ENCODE measurements around the gene GSG1L.

GSG1L gene

DNA sequence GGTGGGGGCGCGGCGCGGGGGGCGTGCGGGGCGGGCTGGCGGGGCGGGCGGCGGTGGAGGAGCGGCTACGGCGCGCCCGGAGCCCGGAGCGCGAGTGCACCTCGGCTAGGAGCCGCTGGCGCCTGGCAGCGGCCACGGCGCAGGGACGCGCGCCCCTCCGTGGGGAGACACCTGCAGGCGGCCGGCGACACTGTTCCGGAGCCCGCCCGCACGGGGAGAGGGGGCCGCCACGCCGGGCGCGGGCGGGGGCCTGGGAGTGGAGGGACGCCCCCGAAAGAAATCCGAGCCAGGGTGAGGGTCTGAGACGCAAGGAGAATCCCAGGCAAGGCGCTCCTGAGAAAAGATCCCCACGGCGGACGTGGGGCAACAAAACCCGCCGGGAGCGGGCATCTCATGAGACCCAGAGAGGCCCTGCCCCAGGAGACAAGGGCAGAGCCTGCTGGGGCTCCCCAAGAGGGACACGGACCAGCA lies at the start of gene GSG1L:
Gene GSG1L, minus strand, starts transcription at position 124 of the 471 bp plus-strand sequence. CDS start 290 bp downstream, outside the sequence.
- no peak for DNase-seq (ENCODE audit: low spot score)

DNA sequence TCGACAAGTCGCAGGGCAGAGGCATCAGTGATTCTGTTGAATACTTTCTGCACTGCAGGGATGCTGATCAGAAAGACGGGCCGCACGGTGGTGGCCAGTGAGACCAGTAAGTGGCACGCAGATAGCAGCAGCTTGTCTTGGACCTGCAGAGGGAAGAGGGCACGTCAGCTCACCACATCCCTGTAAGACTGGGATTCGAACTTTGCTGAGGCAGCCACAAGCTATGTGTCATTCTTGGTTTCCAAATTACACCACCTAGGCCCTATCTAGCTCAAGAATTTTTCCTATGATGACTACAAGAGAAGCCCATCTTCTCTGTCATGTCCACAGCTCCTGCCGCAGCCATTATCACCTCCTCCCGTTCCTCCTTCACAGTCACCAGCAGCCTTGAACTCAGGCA lies 49.4 kb upstream of the GSG1L start:
- DNase-seq (ENCODE audit: low spot score): no peak

DNA sequence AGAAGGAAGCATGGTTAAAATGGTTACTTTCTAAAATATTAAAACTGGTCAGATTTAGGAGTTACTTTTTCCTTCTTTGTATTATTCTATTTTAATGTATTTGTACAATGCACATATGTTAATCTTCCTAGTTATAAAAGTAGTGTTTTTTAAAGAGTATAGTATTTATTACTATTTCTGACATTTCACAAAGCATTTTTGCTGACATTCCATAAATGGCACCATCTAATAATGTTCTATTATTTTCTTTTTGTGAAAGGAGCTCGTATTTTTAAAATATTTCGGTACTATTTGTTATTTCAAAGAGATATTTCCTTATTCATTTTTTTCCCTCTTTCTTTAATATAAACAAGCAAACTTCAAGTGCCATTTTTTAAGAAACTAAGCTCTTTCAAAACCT lies 47.5 kb upstream of the GSG1L start:
- no peak for DNase-seq (ENCODE audit: low spot score)

DNA sequence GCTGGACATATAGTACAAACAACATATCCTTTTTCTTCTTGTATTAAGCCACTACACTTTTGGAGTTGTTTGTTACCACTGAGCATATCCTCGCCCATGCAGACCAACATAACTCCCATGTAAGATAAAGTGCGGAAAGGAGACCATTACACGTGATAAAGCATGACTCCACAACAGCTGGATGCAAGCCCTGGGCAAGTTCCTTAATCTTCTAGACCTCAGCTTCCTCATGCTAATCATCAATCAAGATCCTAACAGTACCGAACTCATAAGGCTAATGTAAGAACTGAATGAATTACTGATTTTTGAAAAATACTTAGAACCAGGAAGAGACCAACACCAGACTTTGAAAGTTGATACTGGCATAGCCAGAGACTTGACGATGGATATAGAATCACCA lies 47.0 kb upstream of the GSG1L start:
- DNase-seq (ENCODE audit: low spot score): no peak

DNA sequence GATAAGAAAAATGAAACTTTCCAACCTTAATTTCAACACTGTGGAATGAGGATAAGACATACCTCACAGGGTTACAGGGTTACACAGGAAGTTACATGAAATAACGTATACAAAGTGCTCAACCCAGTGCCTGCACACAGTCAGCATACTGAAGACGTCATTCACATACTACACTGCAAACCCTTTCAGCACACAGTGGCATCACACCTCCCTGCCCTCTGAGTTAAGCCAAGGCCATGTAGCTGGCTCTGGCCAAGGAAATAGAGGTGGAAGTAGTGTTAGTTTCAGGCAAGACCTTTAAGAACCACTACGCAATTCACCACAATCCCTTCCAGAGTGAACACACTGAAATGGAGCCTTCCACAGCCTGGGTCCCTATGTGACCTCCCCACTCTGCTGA lies 46.6 kb upstream of the GSG1L start:
- DNase-seq (ENCODE audit: low spot score): no peak

DNA sequence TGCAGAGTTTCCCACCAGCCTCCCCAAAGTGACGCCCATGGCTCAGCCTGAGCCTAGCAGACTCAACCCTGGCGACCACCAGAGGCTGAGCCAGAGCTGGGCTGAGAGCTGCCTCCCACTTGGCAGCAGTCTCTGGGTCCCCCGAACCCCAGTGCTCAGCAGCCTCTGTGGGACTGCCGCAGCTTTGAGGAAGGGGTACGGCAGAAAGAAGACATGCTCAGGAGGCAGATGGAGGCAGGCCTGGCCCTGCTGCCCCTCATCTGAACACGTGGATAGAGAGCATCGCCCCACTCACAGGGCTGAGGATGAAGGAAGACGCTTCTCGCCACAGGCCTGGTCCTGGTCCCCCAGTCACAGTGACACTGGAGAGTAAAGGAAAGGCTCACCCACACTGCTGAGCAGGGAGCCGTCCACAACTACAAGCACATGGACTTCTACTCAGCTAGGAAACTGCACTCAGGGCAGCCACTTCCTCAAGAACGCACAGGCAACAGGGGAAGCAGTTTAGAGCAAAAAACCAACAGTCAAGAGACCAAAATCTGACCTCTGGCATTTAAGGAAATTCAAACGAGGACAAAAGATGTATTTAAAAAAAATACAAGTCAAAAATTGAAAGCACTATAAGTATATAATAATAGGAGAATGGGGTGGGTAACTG lies 45.2 kb upstream of the GSG1L start:
- DNase-seq (ENCODE audit: low spot score): no peak

DNA sequence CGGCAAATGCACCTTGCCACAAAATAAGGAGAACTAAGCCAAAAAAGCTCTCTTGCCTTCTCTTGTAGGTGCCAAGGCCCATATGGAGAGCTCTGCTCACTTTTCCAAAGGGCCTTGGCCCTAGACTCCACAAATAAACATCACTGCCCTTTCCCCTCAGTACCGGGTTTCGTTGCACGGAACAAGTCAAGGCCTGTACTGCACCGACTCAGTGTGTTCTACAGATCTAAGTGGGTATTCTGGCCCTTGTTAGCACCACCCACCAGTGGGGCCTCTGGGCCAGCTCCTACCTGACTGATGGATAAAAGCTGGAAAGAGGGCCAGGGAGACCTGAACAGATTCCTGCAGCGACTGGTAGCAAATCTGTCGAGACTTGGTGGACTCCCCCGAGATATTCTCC lies 43.7 kb upstream of the GSG1L start:
- DNase-seq (ENCODE audit: low spot score): no peak

DNA sequence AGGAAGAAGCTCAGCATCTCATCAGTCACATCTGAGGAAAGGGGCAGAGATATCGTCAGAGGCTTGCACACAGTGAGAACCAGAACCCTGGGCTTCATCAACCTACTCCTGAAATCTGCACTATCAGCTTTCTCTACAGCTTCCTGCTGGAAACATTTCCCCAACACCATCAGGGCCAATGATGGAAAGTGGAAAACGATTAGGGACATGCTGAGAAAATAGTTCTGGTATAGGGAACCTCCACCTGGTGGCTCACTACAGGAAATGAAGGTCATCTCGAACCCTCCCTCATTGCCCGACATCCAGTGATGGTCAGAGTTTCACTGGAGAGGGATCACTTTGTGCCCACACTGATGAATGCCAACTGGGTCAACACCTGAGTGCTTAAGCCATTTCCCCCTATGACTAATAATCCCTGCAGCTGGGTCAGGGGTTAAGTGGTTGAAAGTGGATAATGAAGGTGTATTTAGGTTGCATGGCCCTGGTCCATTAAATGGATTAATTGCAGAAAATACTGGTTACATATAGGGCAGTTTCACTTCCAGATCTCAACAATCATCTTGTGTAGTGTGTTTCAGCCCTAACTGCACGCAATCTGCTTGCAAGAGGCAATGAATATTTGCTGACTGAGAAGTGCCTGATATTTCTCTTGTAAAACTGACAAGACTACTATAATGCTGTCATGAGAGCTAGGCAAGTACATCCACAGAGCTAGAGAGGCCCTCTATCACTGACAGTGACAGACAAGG lies 43.1 kb upstream of the GSG1L start:
- no peak for DNase-seq (ENCODE audit: low spot score)

DNA sequence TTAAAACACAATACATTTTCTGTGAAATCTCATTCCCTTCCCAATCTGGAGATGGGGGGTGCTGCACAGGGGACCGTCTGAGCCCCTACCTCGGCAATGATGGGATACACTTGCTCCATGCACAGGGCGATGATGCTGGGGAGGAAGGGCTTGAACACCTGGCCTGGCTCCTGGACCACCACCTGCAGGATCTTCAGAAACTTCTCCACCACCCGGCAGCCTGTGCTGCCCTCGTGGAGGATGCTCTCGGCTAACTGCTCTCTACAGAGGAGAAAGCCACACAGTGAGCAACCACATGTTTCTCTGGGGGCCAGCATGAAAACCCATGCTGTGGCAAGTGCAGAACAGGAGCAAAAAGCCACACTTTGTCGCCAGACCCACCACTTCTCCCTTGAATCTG lies 42.4 kb upstream of the GSG1L start:
- DNase-seq (ENCODE audit: low spot score): no peak

DNA sequence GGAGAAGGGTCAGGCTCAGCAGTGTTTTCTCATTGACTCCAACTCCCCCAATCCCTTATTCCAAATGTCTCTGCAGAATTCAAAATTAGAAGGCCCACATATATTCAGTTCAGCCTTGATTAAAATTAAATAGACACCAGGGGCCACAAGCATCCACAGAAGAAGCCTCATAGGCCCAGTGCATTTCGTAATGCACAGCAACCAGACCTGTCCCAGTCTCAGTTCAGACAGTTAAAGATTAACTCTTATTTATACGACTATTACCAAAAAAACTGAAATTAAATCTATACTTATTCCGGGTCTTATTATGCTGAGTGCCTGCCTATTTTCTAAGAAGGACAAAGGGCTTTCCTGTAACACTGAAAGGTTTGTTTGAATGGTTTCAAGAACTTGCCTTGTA lies 41.8 kb upstream of the GSG1L start:
- DNase-seq (ENCODE audit: low spot score): no peak

DNA sequence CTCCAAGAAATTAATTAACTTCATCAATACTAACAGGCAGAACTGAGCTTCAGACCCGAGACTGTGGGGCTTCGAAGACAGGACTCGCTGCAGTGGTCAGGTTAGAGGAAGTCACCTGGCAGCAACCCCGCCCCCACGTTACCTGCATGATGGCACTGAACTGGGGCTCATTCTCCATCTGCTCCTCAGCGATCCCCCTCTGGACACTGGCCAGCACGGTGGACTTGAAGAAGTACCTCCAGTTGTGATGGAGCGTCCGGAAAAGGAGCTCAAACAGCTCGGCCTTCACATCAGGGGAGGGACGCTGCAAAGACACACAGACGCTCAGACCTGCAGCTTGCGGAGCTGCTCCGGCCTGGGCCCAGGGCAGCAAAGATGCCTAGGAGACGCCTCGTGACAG lies 40.9 kb upstream of the GSG1L start:
- no peak for DNase-seq (ENCODE audit: low spot score)

DNA sequence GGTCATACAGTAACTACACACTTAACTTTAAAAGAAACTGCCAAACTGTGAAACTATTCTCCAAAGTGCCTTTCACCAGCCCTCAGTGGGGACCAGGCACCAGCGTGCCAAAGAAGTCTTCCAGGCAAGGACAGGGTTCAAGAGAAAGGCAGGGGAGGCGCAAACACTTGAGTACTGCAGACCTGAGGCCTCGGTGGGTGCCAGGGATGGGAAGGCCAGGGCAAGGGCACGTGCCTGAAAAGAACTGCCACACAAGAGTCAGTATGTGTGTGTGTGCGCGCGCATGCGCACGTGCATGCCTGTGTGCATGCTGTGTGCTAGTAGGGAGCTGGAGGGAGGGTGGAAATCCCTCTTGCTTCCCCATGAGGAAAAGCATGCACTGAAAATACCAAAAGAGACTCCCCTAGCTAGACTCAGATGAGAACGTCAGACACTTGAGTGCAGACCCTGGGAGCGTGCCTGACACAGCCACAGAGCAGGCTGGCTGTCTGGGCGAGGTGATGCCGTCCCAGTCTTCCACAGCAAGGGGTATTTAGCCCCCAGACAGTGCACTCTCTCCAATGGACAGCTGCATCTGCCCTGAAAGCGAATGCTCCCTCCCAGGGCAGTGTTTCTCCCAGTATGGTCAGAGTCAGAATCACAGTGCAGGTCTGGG lies 40.1 kb upstream of the GSG1L start:
- DNase-seq (ENCODE audit: low spot score): no peak

DNA sequence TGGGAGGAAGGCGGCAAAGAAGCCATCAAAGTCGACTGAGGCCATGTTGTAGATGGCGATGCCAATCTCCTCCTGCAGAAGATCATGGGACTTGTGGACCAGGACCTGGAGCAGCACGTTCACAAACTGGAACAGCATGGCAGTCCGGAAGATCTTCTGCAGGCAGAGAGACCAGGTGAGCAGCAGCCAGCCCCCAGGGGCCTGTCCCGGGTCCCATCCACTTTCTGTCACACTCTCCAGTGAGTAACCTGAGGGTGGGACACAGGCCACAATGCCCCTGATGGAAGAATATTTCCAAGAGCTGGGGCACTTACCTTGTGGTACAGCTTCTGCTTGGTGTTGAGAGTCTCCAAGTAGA lies 38.0 kb upstream of the GSG1L start:
- no peak for DNase-seq (ENCODE audit: low spot score)

DNA sequence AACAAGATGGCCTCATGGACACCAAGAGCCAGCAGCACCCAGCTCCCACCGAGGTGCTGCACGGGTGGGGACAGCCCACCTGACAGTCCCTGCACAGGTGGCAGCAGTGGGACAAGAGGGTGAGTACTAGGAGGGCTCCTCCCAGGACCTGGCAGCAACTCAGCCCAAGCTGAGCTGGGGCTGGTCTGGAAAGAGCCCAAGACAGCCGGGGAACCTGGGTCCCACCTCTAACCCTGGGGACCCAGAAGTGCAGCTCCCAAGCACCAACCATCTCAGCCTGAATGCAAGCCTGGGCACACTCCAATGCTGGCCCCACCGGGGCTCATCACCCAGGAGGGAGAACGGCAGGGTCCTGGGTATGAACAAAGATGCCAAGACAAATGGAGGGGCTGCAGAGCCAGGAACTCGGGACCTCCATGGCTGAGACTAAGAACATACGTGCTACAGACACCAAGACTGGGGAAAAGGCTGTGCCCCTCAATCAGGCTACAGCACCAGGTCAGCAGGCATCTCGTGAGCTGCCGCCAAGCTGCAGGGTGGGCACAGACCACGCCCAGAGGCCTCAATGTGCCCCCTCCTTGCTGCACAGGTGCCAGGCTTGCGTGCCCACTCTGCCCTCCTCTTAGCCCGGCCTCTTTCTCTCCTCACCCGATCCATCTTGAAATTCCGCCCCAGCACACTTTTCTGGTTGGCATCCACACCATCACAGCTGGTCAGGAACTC lies 37.5 kb upstream of the GSG1L start:
- no peak for DNase-seq (ENCODE audit: low spot score)

DNA sequence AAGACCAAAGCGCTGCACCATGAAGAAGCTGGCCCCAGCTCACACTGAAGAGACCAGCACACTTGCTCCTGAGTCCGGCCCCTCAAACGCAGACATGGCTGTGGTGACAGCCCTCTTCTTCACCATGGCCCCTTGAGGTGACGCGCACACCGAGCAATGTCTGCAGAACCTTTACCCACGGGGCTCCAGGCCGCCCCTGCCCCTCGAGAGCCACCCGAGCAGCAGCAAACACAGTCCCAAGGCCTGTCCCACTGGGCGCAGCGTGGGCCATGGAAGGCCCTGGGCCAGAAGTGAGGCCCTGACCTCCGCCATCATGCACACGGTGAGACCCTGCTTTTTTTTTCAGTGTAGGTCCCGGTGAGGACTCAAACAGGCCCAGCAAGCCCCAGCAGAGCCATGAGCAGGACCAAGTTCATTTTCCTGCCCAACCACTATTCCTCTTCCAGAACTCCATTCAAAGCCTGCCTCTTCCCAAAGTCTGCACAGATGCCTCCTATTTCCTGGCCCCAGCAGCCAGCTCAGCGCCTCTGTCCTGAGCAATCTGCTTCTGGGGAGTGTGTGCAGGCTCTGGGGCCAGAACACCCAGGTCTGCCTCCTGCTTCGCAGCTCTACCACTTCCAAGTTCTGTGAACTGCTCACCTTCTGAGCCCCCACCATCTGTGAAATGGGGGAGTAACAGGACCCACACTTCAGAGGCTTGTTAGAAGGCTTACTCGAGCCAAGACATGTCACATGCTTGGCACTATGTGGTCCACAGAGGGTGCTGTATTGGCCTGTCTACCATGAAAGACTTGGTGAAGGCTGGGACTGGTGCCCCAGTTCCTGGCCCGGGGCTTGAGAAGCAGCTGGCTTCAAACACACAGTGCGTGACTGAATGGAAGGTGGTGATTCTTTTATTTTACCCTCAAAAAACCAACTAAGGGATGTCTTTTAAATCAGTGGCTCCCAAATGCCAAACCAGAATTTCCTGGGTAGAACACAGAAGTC lies 35.7 kb upstream of the GSG1L start:
- no peak for DNase-seq (ENCODE audit: low spot score)

DNA sequence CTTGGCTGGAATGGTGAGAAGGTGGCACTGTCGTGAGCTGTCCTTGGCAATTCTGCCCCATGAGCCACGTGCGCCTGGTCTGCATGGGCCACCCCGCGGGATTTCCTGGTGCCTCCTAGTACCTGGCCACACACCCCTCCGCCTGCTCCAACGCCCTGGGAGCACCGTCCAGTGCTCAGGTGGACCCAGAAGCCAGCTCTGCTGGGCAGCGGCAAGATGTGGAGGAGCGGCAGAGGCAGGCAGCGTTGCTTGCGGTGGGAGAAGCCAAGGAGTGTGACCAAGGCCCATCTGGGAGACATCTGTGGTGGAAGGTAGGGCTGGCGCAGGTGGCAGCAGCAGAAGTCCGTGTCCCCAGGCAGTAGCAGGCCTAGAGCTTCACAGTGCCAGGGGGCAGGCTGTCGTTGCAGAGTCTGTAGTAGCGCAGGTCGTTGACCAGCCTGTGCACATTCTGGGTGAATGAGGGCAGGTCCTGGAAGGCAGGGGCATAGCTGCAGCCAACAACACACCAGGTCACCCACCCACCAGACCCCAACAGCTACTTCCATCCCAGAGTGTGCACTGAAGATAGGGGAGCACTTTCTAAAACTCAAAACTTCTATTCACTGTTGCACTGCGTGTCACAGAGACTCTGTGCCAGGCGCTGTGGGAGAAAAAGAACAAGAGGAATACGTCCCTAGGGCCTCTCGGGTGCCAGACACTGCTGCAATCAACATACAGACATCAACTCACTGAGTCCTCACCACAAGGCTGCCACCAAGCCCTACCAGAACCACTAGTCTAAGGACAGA lies 34.9 kb upstream of the GSG1L start:
- no peak for DNase-seq (ENCODE audit: low spot score)

DNA sequence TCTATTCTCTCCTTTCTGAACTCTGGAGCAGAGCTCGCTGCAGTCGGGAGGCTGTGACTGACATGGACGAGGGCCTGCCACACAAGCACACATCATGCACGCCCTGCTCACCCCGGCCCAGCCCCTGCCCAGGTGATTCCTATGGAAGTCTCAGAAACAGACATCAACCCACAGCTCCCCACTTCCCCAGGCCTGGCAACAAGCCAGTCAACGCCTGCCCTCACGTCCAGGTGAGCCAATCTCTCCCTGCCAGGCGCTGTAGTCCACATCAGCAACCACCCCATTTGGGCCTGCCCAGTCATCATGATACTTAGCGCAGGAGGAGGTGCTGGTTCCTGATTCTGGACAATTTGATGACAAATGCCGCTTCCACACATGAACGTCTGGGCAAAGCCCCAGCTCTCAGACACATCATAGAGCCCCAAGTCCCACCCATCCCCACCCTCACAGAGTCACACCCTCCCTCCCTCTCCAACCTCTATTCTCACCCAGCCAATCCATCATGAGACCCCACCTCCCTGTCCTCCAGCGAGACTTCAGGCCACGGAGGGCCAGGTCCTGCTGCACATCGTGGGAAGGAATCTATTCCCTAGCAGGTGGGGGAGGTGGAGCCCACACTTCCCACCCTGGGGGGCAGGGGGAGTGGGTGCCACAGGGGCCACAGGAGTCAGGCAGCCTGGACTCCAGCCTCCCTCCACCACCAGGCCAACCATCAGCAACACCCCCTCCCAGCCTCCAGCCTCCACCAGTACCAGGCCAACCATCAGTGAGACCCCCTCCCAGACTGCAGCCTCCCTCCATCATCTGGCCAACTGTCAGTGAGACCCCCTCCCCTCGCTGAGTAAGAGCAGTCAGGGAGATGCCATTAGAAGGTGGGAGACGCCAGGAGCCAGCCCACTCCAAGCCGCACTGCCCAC lies 33.7 kb upstream of the GSG1L start:
- DNase-seq (ENCODE audit: low spot score): no peak

DNA sequence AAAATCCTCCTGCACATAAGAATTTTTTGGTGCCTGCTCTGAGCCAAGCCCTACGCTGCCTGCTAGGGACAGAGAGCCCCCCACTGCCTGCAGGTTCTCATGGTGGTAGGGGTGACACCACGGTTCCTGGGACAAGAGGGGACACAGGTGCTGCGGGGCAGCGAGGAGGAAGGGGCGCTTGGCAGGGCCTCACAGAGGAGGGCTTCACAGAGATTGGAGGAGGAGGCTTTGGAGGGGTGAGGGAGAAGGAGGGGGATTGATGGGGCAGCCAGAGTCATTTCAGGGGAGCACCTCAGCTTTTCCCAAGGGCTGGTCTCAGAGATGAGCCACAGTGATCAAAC lies 29.8 kb upstream of the GSG1L start:
- DNase-seq (ENCODE audit: low spot score): no peak

DNA sequence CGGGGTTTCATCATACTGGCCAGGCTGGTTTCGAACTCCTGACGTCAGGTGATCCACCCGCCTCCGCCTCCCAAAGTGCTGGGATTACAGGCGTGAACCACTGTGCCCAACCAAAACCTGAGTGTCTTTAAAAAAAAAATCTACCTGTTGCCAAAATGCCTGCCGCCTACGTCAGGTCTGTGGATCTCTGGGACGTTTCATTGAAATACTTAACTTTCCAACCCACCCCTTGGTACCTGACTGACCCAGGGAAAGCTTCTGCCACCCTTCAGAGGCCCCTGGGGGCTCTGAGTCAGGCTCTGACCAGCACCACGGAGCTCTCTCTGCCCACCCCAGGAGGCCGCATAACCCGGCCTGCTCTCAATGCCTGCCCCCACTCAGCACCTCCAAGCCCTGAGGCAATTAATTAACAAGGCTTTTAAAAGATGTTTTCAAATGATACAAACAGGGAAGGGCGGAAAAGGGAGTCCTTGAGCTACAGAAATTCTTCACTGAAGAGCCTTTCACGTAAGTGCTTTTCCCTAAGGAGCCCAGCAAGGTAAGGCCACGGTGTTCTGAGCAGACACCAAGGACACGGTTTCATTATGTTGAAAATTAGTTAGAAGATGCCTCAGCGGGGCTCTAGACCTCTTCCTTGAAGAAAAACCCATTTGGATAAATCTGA lies 29.3 kb upstream of the GSG1L start:
- no peak for DNase-seq (ENCODE audit: low spot score)
